GM19193 (cell line): ENCODE results near the gene ADPRH.

Source experiments
- POLR2A ChIP-seq: IDR thresholded peaks from 4 replicates; pipeline ENCODE4 v1.6.1; 2011; ENCODE audit not compliant: insufficient read depth, insufficient read length; ENCODE audit errors: extremely low read depth

ADPRH gene

GRCh38 chr3:119579366-119580066, at the start of gene ADPRH:
ADPRH (plus strand) TSS chr3:119579492; CDS start chr3:119582170, 2,678 bp downstream.
- peak; percentile 72 for TF ChIP-seq POLR2A

DNA sequence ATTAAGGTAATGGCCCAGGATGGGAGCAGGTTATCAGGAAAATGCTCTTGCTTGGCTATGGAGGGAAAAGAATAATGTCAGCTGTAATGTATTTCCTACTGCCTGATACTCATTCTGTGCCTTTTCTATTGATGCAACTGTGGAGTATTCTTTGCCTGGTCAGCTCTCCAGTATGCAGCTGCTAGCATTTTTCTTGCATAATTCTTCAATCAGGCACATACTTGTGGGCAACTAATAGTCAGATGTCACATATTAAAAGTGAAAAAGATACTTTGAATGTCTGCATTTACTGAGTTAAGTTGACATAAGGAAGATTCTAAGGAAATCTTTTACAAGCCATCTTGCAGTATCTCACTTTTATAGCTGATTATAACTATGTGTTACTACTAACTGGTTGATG, 49.4 kb upstream of the ADPRH start:
- TF ChIP-seq POLR2A: no peak

- no peak for TF ChIP-seq POLR2A
These were observed 48.8 kb upstream of the ADPRH start for GRCh38 chr3:119530456-119530855.

- TF ChIP-seq POLR2A: no peak
These were observed 48.1 kb upstream of the ADPRH start for GRCh38 chr3:119531151-119531550.

DNA sequence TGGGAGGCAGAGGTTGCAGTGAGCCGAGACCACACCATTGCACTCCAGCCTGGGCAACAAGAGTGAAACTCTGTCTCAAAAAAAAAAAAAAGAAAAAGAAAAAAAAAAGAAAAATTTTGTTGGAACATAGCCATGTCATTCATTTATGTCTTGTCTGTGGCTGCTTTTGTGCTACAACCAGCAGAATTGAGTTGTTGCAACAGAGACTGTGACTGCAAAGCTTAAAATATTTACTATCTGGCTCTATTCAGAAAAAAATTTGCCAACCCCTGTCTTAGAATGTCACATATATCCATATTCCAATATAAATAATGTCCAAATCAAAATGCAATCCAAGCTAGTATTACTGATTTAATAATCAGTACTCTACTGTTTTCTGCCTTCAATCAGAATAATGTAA, 45.0 kb upstream of the ADPRH start:
- TF ChIP-seq POLR2A: no peak

DNA sequence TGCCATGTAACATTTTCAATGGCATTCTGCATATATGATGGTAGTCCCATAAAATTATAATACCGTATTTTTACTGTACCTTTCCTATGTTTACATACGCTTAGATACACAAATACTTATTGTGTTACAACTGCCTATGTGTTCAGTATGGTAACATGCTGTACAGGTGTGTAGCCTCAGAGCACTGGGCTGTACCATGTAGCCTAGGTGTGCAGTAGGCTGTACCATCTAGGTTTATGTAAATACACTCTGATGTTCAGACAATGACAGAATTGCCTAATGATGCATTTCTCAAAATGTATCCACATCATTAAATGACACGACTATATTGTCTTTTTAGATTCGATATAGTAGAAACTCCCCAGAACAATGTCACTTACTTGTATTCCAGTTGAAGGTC, 42.5 kb upstream of the ADPRH start:
- no peak for TF ChIP-seq POLR2A

DNA sequence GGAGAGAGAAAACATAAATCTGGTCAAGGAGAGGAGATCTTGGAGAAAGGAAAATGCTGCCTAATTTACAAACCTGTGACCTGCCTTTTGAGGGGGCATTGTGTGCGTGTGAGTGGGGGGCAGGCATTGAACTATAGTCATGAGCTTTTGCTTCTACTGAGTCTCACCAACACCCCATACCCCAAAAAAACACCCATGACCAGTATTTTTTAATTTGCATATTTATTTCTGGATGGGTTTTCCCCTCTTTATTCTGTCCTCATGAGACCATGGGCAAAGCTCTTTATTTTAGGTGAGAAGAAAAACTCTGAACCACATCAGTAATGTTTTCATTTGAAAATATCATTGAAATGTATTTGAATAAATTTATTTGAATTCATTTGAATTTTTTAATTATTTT, 40.5 kb upstream of the ADPRH start:
- TF ChIP-seq POLR2A: no peak

- TF ChIP-seq POLR2A: no peak
These were observed 37.7 kb upstream of the ADPRH start for GRCh38 chr3:119541547-119541946.

DNA sequence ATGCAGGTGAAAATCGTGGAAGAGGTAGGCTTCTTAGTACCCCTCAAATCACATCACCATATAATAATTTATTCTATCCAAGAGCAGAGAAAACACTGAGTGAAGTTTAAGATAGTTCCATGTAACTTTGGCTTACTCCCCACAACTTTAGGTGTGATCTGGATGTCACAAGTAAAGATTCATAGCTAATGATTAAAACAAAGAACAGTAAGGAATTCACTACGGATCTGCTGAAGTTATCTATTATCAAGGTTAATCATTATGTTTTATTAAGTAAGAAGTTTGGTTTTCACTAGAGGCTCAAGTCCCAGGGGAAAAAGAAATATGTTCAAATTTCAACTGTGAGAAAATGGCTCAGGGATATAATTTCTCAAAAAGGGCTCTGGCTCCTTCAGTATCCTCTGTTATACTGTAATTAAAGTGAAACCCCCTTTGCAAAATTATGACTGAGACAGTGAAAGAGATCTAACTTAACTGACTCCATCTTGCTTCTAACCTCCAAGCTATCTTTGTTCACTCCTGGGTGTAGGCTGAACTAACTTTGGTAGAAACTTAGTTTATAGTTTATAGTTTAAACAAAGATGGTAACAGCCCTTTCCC, 37.0 kb upstream of the ADPRH start:
- no peak for TF ChIP-seq POLR2A

DNA sequence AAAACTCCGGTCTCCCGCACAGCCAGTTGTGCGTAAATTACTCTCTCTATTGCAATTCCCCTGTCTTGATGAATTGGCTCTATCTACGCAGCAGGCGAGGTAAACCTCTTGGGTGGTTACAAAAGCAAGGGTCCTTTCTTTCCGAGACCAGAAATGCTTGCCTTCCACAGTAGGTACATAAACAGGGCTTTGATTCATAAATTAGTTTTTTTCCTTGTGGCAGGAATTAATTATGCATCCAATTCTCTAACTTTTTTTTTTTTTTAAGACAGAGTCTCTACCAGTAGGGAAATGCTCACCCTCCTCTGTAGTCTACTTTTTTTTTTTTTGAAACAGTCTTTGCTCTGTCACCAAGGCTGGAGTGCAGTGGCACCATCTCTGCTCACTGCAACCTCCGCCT, 36.1 kb upstream of the ADPRH start:
- no peak for TF ChIP-seq POLR2A

- no peak for TF ChIP-seq POLR2A
These were observed 32.1 kb upstream of the ADPRH start for GRCh38 chr3:119547227-119547626.

DNA sequence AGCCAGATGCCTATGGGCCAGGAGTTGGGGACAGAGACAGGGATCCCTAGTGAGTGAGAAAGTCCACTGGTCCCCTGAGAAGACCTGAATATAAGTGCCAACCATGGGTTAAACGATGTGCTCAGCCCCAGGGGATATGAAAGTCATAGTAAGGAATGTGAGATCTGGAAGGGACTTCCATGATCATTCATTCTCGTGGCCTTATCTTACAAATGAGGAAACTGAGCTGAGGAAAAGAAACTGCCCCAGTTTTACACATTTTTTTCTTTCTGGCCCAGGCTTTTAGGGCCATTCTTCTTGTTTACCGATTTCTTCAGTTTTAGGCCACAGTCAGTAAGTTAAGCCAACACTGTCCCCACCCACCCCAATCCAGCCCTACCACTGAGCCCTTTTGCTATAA, 31.0 kb upstream of the ADPRH start:
- TF ChIP-seq POLR2A: no peak

DNA sequence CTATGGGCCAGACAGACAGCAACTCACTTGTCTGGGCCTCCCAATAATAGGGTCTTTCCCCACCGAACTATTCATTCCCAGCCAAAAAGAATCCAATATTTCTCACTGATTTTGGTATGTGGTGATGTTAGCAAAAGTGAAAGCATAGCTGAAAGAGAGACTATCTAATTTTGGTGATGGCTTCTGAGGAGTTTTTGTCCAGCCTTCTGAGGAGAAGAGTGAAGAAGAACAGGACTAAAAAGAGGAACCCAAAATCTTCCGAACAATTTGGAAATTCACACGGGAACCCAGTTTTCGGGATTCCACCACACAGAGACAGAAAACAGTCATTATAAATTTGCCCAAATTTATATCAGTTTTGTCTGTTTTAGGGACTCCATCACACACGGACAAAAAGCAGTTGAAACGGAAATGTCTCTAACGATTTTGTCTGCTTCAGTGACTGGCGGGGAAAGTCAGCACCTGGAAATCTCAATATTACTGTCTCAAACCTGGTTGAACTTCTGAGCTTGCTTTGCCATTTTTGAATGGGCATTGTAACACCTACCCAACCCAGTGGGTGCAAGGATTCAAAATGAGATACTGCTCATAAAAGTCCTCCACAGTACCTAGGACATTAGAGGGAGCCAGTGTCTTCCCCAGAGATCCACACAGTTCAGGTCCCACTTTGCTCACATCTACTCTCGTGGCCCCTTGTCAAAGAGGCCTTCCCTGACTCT, 28.9 kb upstream of the ADPRH start:
- peak; percentile 24 for TF ChIP-seq POLR2A

DNA sequence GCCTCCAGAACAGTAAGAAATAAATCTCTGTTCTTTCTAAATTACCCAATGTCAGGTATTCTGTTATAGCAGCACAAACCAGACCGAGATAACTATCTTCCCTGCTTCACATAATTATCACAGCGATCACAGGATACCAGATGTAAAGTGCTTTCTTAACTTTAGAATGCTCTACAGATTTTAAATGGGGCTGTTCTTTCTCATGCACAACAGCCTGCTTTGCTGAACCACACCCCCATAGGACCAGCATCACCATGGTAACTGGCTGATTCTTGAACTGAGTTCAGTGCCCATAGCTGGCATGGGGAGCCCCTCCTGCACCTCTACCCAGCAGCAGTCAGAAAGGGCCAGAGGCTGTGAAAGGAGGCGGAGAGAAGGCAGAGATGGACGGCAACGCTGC, 27.7 kb upstream of the ADPRH start:
- no peak for TF ChIP-seq POLR2A

- TF ChIP-seq POLR2A: no peak
These were observed 25.4 kb upstream of the ADPRH start for GRCh38 chr3:119553823-119554415.

DNA sequence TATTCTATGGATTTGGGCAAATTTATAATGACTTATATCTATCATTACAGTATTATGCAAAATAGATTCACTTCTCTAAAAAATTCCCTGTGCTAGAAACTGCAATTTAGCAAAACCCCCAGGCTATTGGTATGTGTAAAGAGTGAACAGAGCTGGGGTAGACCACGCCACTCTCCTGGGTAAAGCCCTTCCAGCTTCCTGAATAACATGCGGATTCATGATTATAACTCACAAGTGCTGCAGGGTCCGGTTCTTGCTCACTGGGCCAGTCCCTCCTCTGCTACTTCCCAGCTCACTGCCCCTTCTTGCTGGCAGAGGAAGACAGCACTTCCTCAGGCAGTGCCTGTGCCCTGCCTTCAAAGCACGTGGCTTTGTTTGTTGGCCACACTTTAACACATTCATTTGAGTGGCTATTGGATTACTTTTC, 24.0 kb upstream of the ADPRH start:
- TF ChIP-seq POLR2A: peak; percentile 49

GRCh38 chr3:119555929-119556328, 23.4 kb upstream of the ADPRH start:
- TF ChIP-seq POLR2A: no peak
